MCF 10A (cell line): Measurements from ENCODE around the gene ZNF580. TPM values are rescaled to one million over a fixed set of nuclear protein-coding genes. Genes with fewer than 3 reads are reported as not detected.

ENCODE experiments used
- BruUV-seq: library from RNA; stranded (reverse); fragments of 400-500 nt; replicated peaks from 2 replicates; lab custom pipeline; 2021; lab: Mats Ljungman, UMichigan
- CTCF ChIA-PET: fragments of 300-600 bp; sonication (Branson Sonifier 250); formaldehyde crosslinking; extraction: SDS; loops from one replicate; lab custom pipeline; 2021; ENCODE audit warnings: antibody characterized with exemption, inconsistent platforms; lab: Yijun Ruan, JAX
- POLR2A ChIA-PET: fragments of 300-600, 350-650 bp; sonication (Branson Sonifier 250); formaldehyde crosslinking; extraction: SDS; loops from one replicate; lab custom pipeline; 2020; ENCODE audit warnings: antibody characterized with exemption, inconsistent platforms; lab: Yijun Ruan, JAX
- DNase-seq: peaks from one replicate; pipeline ENCODE4 v3.0.0-alpha.2; 2018; ENCODE audit not compliant: unreplicated experiment
- H3K27ac Mint-ChIP-seq: one replicate; pipeline ENCODE4 v1.8.0; 2022; ENCODE audit warnings: mild to moderate bottlenecking, low read depth, mixed read lengths; ENCODE audit not compliant: unreplicated experiment
- H3K27me3 Mint-ChIP-seq: one replicate; pipeline ENCODE4 v1.8.0; 2022; ENCODE audit warnings: mixed read lengths; ENCODE audit not compliant: insufficient read depth, unreplicated experiment
- H3K36me3 Mint-ChIP-seq: one replicate; pipeline ENCODE4 v1.8.0; 2022; ENCODE audit warnings: mild to moderate bottlenecking, moderate library complexity, mixed read lengths; ENCODE audit not compliant: insufficient read depth, unreplicated experiment
- H3K4me1 Mint-ChIP-seq: one replicate; pipeline ENCODE4 v1.8.0; 2022; ENCODE audit warnings: mixed read lengths; ENCODE audit not compliant: insufficient read depth, unreplicated experiment
- H3K4me3 Mint-ChIP-seq: one replicate; pipeline ENCODE4 v1.8.0; 2022; ENCODE audit warnings: mild to moderate bottlenecking, moderate library complexity, mixed read lengths; ENCODE audit not compliant: unreplicated experiment
- H3K9me3 Mint-ChIP-seq: one replicate; pipeline ENCODE4 v1.8.0; 2022; ENCODE audit warnings: mixed read lengths; ENCODE audit not compliant: unreplicated experiment
- intact Hi-C: fragments of 100-400 bp; cut with micrococcal nuclease; formaldehyde crosslinking; loops from 2 replicates; pipeline ENCODE4 v1.14.1; 2022
- total RNA-seq: library from RNA; stranded (reverse); gene quantifications from 2 replicates; pipeline ENCODE4 v1.2.3, GENCODE V29; 2022
- TF ChIP-seq, protein P1 (sequence below): fragments of 200-600 bp; IDR thresholded peaks from one replicate; pipeline ENCODE4 v1.8.0; 2022; ENCODE audit warnings: antibody characterized with exemption, mild to moderate bottlenecking; ENCODE audit not compliant: unreplicated experiment

ZNF580 gene
- total RNA-seq, 1 experiment from 2014 or later = 44.9 TPM

DNA sequence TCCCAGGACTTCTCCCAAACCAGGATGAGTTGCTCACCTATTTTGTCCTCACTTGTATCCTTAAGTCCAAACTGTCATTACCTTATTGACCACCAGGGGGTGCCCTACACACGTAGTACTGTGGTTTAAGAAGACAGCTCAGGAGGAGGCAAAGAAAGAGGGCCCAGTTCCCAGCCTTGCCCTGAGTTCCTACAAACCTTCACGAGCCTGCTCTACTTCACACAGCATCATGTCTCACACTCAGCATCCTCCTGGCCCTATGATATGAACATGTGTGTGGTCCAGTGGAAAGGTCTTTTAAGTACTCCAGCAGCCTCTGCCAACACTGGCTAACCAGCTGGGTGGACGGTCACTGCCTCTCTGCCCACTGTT lies 8.4 kb upstream of the ZNF580 start:
- ChIA-PET CTCF (interaction anchor here (0.6 to 6.7 kb wide), 28 partner anchors 9 to 1186 kb away, joined by 3 to 122 read pairs (median 4); partner anchors contain the start of genes CCDC106, DNAAF3, U2AF2 and ZNF865), POLR2A (interaction anchor here (0.6 to 3.1 kb wide), 15 partner anchors 10 to 491 kb away, joined by 3 to 25 read pairs (median 4); partner anchors contain the start of genes CCDC106, FIZ1, TMEM238 and U2AF2)
- TF ChIP-seq, protein P1, sequence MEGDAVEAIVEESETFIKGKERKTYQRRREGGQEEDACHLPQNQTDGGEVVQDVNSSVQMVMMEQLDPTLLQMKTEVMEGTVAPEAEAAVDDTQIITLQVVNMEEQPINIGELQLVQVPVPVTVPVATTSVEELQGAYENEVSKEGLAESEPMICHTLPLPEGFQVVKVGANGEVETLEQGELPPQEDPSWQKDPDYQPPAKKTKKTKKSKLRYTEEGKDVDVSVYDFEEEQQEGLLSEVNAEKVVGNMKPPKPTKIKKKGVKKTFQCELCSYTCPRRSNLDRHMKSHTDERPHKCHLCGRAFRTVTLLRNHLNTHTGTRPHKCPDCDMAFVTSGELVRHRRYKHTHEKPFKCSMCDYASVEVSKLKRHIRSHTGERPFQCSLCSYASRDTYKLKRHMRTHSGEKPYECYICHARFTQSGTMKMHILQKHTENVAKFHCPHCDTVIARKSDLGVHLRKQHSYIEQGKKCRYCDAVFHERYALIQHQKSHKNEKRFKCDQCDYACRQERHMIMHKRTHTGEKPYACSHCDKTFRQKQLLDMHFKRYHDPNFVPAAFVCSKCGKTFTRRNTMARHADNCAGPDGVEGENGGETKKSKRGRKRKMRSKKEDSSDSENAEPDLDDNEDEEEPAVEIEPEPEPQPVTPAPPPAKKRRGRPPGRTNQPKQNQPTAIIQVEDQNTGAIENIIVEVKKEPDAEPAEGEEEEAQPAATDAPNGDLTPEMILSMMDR = peak; percentile 66
- no peak overlapping the region for H3K27ac Mint-ChIP-seq
- no peaks in the 10 kb centered on the region for H3K27me3 Mint-ChIP-seq
- peak; percentile 96 for DNase-seq
- H3K36me3 Mint-ChIP-seq = peaks cover 7% of the 10 kb centered on the region
- no TSS peak for BruUV-seq
- intact Hi-C loops = loop anchor here (10.0 kb wide), 1 partner anchor 702 kb away; no protein-coding TSS in a partner anchor
- H3K4me1 Mint-ChIP-seq = peaks cover 30% of the 10 kb centered on the region
- H3K9me3 Mint-ChIP-seq = no peaks in the 10 kb centered on the region
- H3K4me3 Mint-ChIP-seq = no peak overlapping the region

DNA sequence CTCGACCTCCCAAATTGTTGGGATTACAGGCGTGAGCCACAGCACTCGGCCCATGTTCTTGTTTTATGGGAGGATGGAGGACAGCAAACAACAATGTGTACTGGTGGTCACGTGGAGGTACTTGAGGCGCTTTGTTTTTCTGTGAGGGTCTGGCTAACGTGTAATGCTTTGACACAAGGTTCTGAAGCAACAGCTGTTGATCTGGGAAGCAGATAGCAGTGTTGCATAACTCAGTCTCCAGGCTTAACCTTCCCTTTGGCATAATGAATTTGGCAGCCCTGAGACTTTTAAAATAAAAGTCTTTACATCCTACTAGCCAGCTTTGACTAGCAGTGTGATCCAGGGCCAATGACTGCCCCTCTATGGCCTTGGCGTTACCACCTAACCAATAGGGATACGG lies 6.9 kb upstream of the ZNF580 start:
- Mint-ChIP-seq H3K4me3 (no peak overlapping the region), H3K9me3 (no peaks in the 10 kb centered on the region), H3K36me3 (peaks cover 18% of the 10 kb centered on the region), H3K27ac (no peak overlapping the region), H3K27me3 (no peaks in the 10 kb centered on the region), H3K4me1 (peaks cover 30% of the 10 kb centered on the region)
- ChIA-PET CTCF (interaction anchor here (0.6 to 6.7 kb wide), 18 partner anchors 9 to 1526 kb away, joined by 3 to 122 read pairs (median 5); partner anchors contain the start of genes CCDC106, DNAAF3, U2AF2 and ZNF784), POLR2A (interaction anchor here (0.8 to 3.1 kb wide), 10 partner anchors 9 to 130 kb away, joined by 4 to 25 read pairs (median 6); partner anchors contain the start of genes FIZ1, U2AF2, ZNF524 and ZNF581)
- no TSS peak for BruUV-seq
- no peak for DNase-seq
- intact Hi-C loops = loop anchor here (10.0 kb wide), 1 partner anchor 701 kb away; no protein-coding TSS in a partner anchor
- TF ChIP-seq, protein P1 = no peak

DNA sequence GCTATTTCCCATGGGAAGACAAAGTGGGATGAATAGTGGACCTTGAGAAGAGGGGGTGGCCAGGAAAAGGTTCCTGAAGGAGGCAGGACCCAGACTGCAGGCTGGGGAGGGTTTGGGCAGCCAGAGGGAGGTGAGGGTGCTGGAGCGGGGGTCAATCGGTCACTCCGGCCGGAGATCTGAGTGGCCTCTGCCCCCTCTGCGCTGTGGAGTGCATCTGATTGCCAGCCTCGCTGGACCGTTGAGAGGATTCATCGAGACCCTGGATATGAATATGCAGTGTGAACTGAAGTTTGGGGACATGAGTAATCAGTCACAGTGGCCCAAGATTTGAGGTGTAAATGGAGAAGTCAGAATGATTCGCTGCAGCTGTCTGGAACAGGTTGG lies 5.5 kb upstream of the ZNF580 start:
- peaks cover 22% of the 10 kb centered on the region for H3K36me3 Mint-ChIP-seq
- H3K4me3 Mint-ChIP-seq = peak overlapping the region; percentile 98
- no peaks in the 10 kb centered on the region for H3K9me3 Mint-ChIP-seq
- TF ChIP-seq, protein P1 = no peak
- peak overlapping the region; percentile 100 for H3K27ac Mint-ChIP-seq
- CTCF ChIA-PET = interaction anchor here (1.1 to 6.7 kb wide), 4 partner anchors 11 to 122 kb away, joined by 3 to 122 read pairs (median 6); partner anchors contain the start of gene ZNF865
- intact Hi-C loops = loop anchor here (10.0 kb wide), 1 partner anchor 699 kb away; no protein-coding TSS in a partner anchor
- H3K27me3 Mint-ChIP-seq = no peaks in the 10 kb centered on the region
- POLR2A ChIA-PET = interaction anchor here (0.6 to 1.7 kb wide), 12 partner anchors 8 to 490 kb away, joined by 3 to 9 read pairs (median 4); partner anchors contain the start of genes CCDC106, TMEM238, U2AF2 and ZNF581
- no peak for DNase-seq
- peaks cover 30% of the 10 kb centered on the region for H3K4me1 Mint-ChIP-seq
- BruUV-seq = no TSS peak

DNA sequence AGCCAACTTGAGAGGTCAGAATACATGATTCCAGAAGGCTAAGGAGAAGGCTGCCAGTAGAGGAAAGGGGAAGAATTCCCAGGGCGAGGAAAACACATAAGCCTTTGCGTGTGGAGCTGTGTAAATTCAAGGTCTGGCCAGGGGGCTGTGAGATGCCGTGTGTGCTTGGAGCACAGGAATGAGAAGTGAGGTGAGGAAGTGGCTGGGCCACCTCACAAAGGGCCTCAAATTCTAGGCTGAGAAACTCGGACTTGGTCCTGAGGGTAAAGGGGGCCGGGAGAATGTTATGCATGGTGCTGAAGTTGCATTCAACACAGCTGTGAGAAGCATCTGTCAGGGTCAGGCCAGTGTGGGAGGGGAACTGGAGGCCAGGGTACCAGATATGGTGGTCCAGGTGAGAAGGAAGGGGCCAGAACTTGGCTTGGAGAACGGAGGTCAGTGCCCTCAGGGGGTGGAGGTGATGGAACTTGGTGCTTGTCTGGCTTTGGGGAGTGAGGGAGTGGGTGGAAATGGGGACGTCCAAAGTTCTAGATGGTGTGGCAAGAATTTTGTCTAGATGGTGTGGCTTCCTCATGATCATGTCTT lies 4.9 kb upstream of the ZNF580 start:
- H3K27ac Mint-ChIP-seq = peak overlapping the region; percentile 100
- peaks cover 22% of the 10 kb centered on the region for H3K36me3 Mint-ChIP-seq
- no TSS peak for BruUV-seq
- no peaks in the 10 kb centered on the region for H3K27me3 Mint-ChIP-seq
- H3K4me3 Mint-ChIP-seq = peak overlapping the region; percentile 98
- TF ChIP-seq, protein P1 = no peak
- no peaks in the 10 kb centered on the region for H3K9me3 Mint-ChIP-seq
- DNase-seq = no peak
- intact Hi-C loops = loop anchor here (10.0 kb wide), 1 partner anchor 699 kb away; no protein-coding TSS in a partner anchor
- peaks cover 30% of the 10 kb centered on the region for H3K4me1 Mint-ChIP-seq
- POLR2A ChIA-PET = interaction anchor here (0.6 to 2.2 kb wide), 12 partner anchors 11 to 519 kb away, joined by 3 to 9 read pairs (median 4); partner anchors contain the start of genes CCDC106, PPP1R12C, TMEM238 and U2AF2
- CTCF ChIA-PET = interaction anchor here (0.5 to 6.7 kb wide), 11 partner anchors 11 to 344 kb away, joined by 3 to 122 read pairs (median 5); partner anchors contain the start of gene ZNF865
